ENCODE data around the gene NUDT4. TPM values are rescaled to one million over a fixed set of nuclear protein-coding genes. Genes with fewer than 3 reads are reported as not detected.

The NUDT4 gene
- polyA plus RNA-seq, 1 donor (not counting 4 experiments of a cell fraction or from before 2014, with no cell fraction given) = 33.2 TPM

DNA sequence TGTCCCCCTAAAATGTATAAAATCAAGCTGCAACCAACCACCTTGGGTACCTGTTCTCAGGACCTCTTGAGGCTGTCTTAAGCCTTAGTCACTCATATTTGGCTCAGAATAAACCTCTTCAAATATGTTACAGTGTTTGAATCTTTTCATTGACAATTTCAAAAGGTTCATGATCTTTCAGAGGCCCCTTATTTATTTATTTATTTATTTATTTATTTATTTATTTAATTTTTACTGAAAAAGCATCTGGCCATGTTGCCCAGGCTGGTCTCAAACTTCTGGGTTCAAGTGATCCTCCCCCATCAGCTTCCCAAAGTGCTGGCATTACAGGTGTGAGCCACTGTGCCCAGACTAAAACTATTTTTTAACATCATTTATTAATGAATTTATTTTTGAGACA lies 8.2 kb upstream of the NUDT4 start:
- no peak for DNase-seq (ENCODE audit: low read depth, low spot score)
- Histone ChIP-seq H3K27ac (ENCODE audit: control insufficient read depth, insufficient read depth, low read length) (no peak overlapping the region), H3K4me2 (ENCODE audit: control insufficient read depth, extremely low read depth, insufficient read depth, low read depth, low read length) (no peak overlapping the region), H4K20me1 (ENCODE audit: control insufficient read depth, extremely low read depth, insufficient read depth, low read length) (no peaks in the 10 kb centered on the region), H3K36me3 (ENCODE audit: control insufficient read depth in 2 of 2, extremely low read depth in 1 of 2, insufficient read depth in 2 of 2, low read length in 2 of 2) (no peaks in the 10 kb centered on the region), H3K4me3 (ENCODE audit: control insufficient read depth in 2 of 3, extremely low read depth in 1 of 3, insufficient read depth in 2 of 3, low read depth in 1 of 3, low read length in 3 of 3) (no peak overlapping the region), H3K9me1 (ENCODE audit: control insufficient read depth, extremely low read depth, insufficient read depth, low read length) (no peaks in the 10 kb centered on the region), H3K4me1 (ENCODE audit: control insufficient read depth, extremely low read depth, insufficient read depth, low read length) (no peaks in the 10 kb centered on the region), H3K27me3 (ENCODE audit: control insufficient read depth, extremely low read depth, insufficient read depth, low read length) (no peaks in the 10 kb centered on the region), H3K9me3 (ENCODE audit: control insufficient read depth, low read depth, low read length) (no peaks in the 10 kb centered on the region), H3K79me2 (ENCODE audit: control insufficient read depth, insufficient read depth, low read length) (no peaks in the 10 kb centered on the region), H3K9ac (ENCODE audit: control insufficient read depth, extremely low read depth, insufficient read depth, low read length) (no peak overlapping the region), H2AFZ (ENCODE audit: control insufficient read depth, low read length) (no peak overlapping the region)
- FAIRE-seq = no peak
- dilution Hi-C loops (cut with MboI; ENCODE audit: extremely low pct_ligation_motif_present, low sequenced_read_pairs) = no loop called here
- TF ChIP-seq, protein P1, sequence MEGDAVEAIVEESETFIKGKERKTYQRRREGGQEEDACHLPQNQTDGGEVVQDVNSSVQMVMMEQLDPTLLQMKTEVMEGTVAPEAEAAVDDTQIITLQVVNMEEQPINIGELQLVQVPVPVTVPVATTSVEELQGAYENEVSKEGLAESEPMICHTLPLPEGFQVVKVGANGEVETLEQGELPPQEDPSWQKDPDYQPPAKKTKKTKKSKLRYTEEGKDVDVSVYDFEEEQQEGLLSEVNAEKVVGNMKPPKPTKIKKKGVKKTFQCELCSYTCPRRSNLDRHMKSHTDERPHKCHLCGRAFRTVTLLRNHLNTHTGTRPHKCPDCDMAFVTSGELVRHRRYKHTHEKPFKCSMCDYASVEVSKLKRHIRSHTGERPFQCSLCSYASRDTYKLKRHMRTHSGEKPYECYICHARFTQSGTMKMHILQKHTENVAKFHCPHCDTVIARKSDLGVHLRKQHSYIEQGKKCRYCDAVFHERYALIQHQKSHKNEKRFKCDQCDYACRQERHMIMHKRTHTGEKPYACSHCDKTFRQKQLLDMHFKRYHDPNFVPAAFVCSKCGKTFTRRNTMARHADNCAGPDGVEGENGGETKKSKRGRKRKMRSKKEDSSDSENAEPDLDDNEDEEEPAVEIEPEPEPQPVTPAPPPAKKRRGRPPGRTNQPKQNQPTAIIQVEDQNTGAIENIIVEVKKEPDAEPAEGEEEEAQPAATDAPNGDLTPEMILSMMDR (optimal IDR thresholded peaks at IDR 0.05 in 1 of 3, IDR thresholded peaks at IDR 0.05 in 1 of 3, conservative IDR thresholded peaks at IDR 0.05 in 1 of 3; ENCODE audit: extremely low read depth in 1 of 3, insufficient read depth in 2 of 3, low read length in 3 of 3) = no peak
- TF ChIP-seq EZH2 (IDR thresholded peaks at IDR 0.05; ENCODE audit: low read length) = no peak

DNA sequence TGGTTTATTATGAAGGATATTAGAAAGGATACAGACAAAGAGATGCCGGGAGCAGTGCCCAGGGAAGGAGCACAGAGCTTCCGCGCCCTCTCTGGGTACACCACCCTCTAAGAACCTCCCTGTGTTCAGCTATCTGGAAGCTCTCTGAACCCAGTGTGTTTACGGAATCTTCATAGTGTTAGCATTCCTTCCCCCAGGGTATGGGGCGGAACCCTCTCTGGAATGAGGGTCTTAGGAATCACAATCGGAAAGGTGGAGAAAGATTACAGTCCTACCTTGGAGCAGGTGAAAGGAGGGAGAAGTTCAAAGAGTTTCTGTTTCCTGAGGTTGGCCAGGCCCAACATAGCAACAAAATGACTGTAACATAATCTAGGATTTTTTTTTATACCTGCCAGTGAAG lies 6.8 kb upstream of the NUDT4 start:
- TF ChIP-seq, protein P1 (optimal IDR thresholded peaks at IDR 0.05 in 1 of 3, IDR thresholded peaks at IDR 0.05 in 1 of 3, conservative IDR thresholded peaks at IDR 0.05 in 1 of 3; ENCODE audit: extremely low read depth in 1 of 3, insufficient read depth in 2 of 3, low read length in 3 of 3) = no peak
- TF ChIP-seq EZH2 (IDR thresholded peaks at IDR 0.05; ENCODE audit: low read length) = no peak
- no peaks in the 10 kb centered on the region for H3K36me3 ChIP-seq (ENCODE audit: control insufficient read depth in 2 of 2, extremely low read depth in 1 of 2, insufficient read depth in 2 of 2, low read length in 2 of 2)
- FAIRE-seq (no peak), DNase-seq (ENCODE audit: low read depth, low spot score) (no peak)
- no peaks in the 10 kb centered on the region for H4K20me1 ChIP-seq (ENCODE audit: control insufficient read depth, extremely low read depth, insufficient read depth, low read length)
- H3K4me1 ChIP-seq (ENCODE audit: control insufficient read depth, extremely low read depth, insufficient read depth, low read length) = no peaks in the 10 kb centered on the region
- no peak overlapping the region for H3K27ac ChIP-seq (ENCODE audit: control insufficient read depth, insufficient read depth, low read length)
- dilution Hi-C loops (cut with MboI; ENCODE audit: extremely low pct_ligation_motif_present, low sequenced_read_pairs) = no loop called here
- no peaks in the 10 kb centered on the region for H3K9me3 ChIP-seq (ENCODE audit: control insufficient read depth, low read depth, low read length)
- H3K9me1 ChIP-seq (ENCODE audit: control insufficient read depth, extremely low read depth, insufficient read depth, low read length) = no peaks in the 10 kb centered on the region
- H3K79me2 ChIP-seq (ENCODE audit: control insufficient read depth, insufficient read depth, low read length) = no peaks in the 10 kb centered on the region
- H3K27me3 ChIP-seq (ENCODE audit: control insufficient read depth, extremely low read depth, insufficient read depth, low read length) = no peaks in the 10 kb centered on the region
- H3K4me3 ChIP-seq (ENCODE audit: control insufficient read depth in 2 of 3, extremely low read depth in 1 of 3, insufficient read depth in 2 of 3, low read depth in 1 of 3, low read length in 3 of 3) = no peak overlapping the region
- no peak overlapping the region for H3K4me2 ChIP-seq (ENCODE audit: control insufficient read depth, extremely low read depth, insufficient read depth, low read depth, low read length)
- no peak overlapping the region for H2AFZ ChIP-seq (ENCODE audit: control insufficient read depth, low read length)
- no peak overlapping the region for H3K9ac ChIP-seq (ENCODE audit: control insufficient read depth, extremely low read depth, insufficient read depth, low read length)

All from keratinocyte (primary cell).